ENCODE results near the gene RMDN2.
A peak's percentile ranks its signal among the peaks of the same experiment; 100 is the strongest.

RMDN2 gene

DNA sequence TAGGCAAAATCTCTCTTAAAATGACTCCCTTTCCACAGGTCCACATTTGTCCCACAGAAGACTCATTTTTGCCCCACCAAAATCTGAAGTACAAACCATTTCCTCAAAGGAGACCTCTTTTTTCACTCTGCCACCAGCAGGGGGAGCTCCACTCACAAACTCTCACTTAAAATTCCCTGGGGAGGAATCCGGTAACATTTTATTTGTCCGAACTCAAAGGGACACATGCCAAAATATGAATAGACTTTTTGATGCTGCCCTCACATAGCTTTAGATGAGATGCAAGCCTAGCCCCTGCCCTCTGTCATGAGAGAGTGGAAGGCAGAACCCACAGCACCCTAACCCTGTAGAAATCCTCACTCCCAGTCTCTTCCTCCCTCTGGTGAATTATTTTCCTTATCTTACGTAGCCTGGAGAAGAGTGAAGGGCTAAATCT lies 57.1 kb downstream of the RMDN2 start:
- Histone ChIP-seq H3K27ac (ENCODE audit: low read length) (no peak overlapping the region), H3K4me2 (ENCODE audit: insufficient read depth, low read length) (peak overlapping the region; percentile 37; the same call in 1 of the 2 replicates), H3K9ac (ENCODE audit: low read depth, low read length) (no peak overlapping the region), H3K4me3 (ENCODE audit: low read depth in 1 of 2, low read length in 2 of 2) (no peak overlapping the region), H3K4me1 (ENCODE audit: insufficient read depth, low read length) (no peaks in the 10 kb centered on the region; the same call in 1 of the 2 replicates), H3K36me3 (ENCODE audit: insufficient read depth, low read length) (no peaks in the 10 kb centered on the region), H3K9me3 (ENCODE audit: insufficient read depth, low read length, severe bottlenecking) (no peaks in the 10 kb centered on the region), H3K79me2 (ENCODE audit: insufficient read depth, low read length) (no peaks in the 10 kb centered on the region), H2AFZ (ENCODE audit: low read depth, low read length) (no peak overlapping the region), H4K20me1 (ENCODE audit: insufficient read depth, low read length) (no peaks in the 10 kb centered on the region), H3K27me3 (ENCODE audit: insufficient read depth, low read length, poor library complexity) (no peaks in the 10 kb centered on the region)
- ATAC-seq (ENCODE audit: insufficient read depth, low read depth) (peak; percentile 49; the same call in 1 of the 3 replicates), DNase-seq (peak; percentile 59)
- no peak for TF ChIP-seq EZH2 (IDR thresholded peaks at IDR 0.05; ENCODE audit: borderline replicate concordance, low read depth, low read length, severe bottlenecking)
- peak; percentile 89 for TF ChIP-seq CTCF (IDR thresholded peaks at IDR 0.05; ENCODE audit: borderline replicate concordance, extremely low read depth, low read length, poor library complexity, severe bottlenecking)

DNA sequence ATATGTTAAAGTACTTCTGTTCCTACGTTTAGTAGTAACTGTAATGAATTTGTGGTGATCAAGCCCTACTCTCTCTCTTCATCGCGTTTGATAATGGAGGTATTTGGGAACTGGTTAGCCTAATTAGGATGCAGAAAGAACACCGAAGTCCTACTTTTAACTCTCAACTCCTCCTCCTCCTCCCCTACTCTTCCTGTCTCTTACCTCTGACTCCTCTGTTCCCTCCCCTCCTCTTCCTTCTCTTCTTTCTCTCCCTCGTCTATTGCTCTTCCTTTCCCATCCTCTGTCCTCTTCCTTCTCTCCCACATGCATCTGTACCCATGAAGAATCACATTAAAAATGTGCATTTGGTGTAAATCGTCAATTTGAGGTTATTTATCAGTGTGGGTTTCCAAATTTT lies 57.8 kb downstream of the RMDN2 start:
- Histone ChIP-seq H3K4me2 (ENCODE audit: insufficient read depth, low read length) (no peak overlapping the region), H3K9ac (ENCODE audit: low read depth, low read length) (no peak overlapping the region), H2AFZ (ENCODE audit: low read depth, low read length) (no peak overlapping the region), H3K27me3 (ENCODE audit: insufficient read depth, low read length, poor library complexity) (no peaks in the 10 kb centered on the region), H3K79me2 (ENCODE audit: insufficient read depth, low read length) (no peaks in the 10 kb centered on the region), H4K20me1 (ENCODE audit: insufficient read depth, low read length) (no peaks in the 10 kb centered on the region), H3K9me3 (ENCODE audit: insufficient read depth, low read length, severe bottlenecking) (no peaks in the 10 kb centered on the region), H3K36me3 (ENCODE audit: insufficient read depth, low read length) (no peaks in the 10 kb centered on the region), H3K4me1 (ENCODE audit: insufficient read depth, low read length) (no peaks in the 10 kb centered on the region; the same call in 1 of the 2 replicates), H3K27ac (ENCODE audit: low read length) (no peak overlapping the region), H3K4me3 (ENCODE audit: low read depth in 1 of 2, low read length in 2 of 2) (no peak overlapping the region)
- ATAC-seq (ENCODE audit: insufficient read depth, low read depth), result no peak
- DNase-seq, result no peak
- TF ChIP-seq CTCF (IDR thresholded peaks at IDR 0.05; ENCODE audit: borderline replicate concordance, extremely low read depth, low read length, poor library complexity, severe bottlenecking) (no peak), EZH2 (IDR thresholded peaks at IDR 0.05; ENCODE audit: borderline replicate concordance, low read depth, low read length, severe bottlenecking) (no peak)

GRCh38 chr2:37983719-37984118 lies 58.6 kb downstream of the RMDN2 start:
- H3K27ac ChIP-seq (ENCODE audit: low read length), result no peak overlapping the region
- TF ChIP-seq CTCF (IDR thresholded peaks at IDR 0.05; ENCODE audit: borderline replicate concordance, extremely low read depth, low read length, poor library complexity, severe bottlenecking) (no peak), EZH2 (IDR thresholded peaks at IDR 0.05; ENCODE audit: borderline replicate concordance, low read depth, low read length, severe bottlenecking) (no peak)
- no peak overlapping the region; a peak in 1 of 4 replicates for H3K4me3 ChIP-seq (ENCODE audit: low read depth in 1 of 2, low read length in 2 of 2)
- no peaks in the 10 kb centered on the region for H3K79me2 ChIP-seq (ENCODE audit: insufficient read depth, low read length)
- H2AFZ ChIP-seq (ENCODE audit: low read depth, low read length), result no peak overlapping the region
- H3K27me3 ChIP-seq (ENCODE audit: insufficient read depth, low read length, poor library complexity), result no peaks in the 10 kb centered on the region
- DNase-seq (no peak), ATAC-seq (ENCODE audit: insufficient read depth, low read depth) (no peak)
- H3K9me3 ChIP-seq (ENCODE audit: insufficient read depth, low read length, severe bottlenecking), result no peaks in the 10 kb centered on the region
- H3K9ac ChIP-seq (ENCODE audit: low read depth, low read length), result no peak overlapping the region
- no peaks in the 10 kb centered on the region for H3K36me3 ChIP-seq (ENCODE audit: insufficient read depth, low read length)
- H3K4me1 ChIP-seq (ENCODE audit: insufficient read depth, low read length), result no peaks in the 10 kb centered on the region; the same call in 1 of the 2 replicates
- H3K4me2 ChIP-seq (ENCODE audit: insufficient read depth, low read length), result no peak overlapping the region
- H4K20me1 ChIP-seq (ENCODE audit: insufficient read depth, low read length), result no peaks in the 10 kb centered on the region
